AG09319 (cell line): ENCODE measurements around the gene PPP2R1A.
"Not testable (repeated sequence)": the region's sequence is repeated elsewhere in the genome, so short reads cannot be mapped to it uniquely, and the experiment has no call there.

Source experiments
- DNase-seq: peaks from one replicate; pipeline ENCODE4 v3.0.0-alpha.2; 2010; ENCODE audit warnings: low read depth; ENCODE audit errors: extremely low read depth
- CTCF ChIP-seq: IDR thresholded peaks from 2 replicates; pipeline ENCODE4 v1.5.1; 2011; ENCODE audit warnings: low read depth, mild to moderate bottlenecking, inconsistent platforms, low read length, moderate library complexity

PPP2R1A gene

GRCh38 chr19:52191389-52191788 lies 1.5 kb downstream of the PPP2R1A start:
- TF ChIP-seq CTCF = no peak
- DNase-seq = no peak

DNA sequence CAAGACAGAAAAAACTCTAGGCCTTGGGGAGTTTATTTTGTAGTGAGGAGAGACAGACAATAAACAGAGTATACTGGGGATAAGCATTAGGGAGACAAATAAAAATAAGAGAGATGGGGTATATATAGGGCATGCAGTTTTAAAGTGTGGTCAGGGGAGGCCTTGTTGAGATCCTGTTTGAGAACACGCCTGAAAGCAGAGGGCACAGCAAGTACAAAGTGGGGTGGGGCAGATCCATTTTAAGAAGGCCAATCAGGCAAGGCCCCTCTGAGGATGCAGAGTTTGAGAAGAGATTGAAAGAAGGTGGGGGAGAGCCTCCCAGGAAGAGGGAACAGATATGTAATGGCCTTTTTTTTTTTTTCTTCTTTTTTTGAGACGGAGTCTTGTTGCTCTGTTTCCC lies 2.1 kb downstream of the PPP2R1A start:
- TF ChIP-seq CTCF = no peak
- DNase-seq = no peak

DNA sequence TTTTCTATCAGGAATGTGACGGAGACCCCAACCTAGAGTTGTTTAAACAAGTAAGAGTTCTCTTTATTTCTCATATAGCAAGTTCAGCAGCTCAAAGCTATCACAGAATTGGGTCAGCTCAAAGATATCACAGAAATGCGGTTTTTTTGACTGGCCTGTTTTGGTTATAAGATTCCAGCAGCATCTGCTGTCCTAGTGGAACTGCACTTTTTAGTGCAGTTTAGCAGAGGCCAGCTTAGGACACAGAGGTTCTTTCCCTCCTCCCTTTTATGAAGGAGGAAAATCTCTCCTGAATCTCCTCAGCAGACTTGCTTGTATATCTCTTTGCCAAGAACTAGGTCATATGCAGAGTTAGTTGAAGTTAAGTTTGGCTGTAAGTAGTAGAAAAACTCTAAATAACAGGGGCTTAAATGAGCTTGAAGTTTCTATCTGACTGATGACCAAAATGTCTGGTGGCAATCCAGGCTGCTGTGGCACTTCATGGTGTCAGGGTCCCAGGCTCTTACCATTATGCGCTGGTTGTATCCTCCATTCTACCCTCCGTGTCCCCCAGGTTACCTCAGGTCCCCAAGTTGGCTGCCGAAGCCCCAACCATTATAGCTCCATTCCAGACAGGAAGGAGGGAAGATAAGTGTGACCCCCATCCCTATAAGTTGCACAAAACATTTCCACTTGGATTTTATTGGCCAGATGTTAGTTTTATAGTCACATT lies 6.6 kb downstream of the PPP2R1A start:
- no peak for TF ChIP-seq CTCF
- DNase-seq = no peak

- no peak for TF ChIP-seq CTCF
Observed at GRCh38 chr19:52197964-52198363, 8.1 kb downstream of the PPP2R1A start.

DNA sequence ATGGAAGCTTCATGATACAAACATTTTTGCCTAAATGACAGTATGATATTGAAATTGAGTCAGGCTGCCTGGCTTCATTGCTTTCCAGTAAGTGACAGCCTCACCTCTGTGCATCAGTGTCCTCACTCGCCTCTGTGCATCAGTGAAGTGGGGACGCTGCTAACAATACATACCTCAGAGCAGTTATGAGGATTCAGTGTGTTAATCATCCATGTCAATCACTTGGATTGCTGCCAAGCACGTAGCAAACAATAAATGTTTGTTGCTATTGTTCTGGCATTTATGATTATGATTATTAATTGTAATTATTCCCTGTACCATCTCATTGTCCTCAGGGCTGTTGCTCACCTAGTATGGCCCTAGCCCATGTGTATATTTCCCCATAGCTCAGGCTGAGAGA lies 8.8 kb downstream of the PPP2R1A start:
- TF ChIP-seq CTCF = no peak
- no peak for DNase-seq

More at GRCh38 chr19:52197964-52198363, 8.1 kb downstream of the PPP2R1A start:
- DNase-seq = no peak

- DNase-seq = no peak
- TF ChIP-seq CTCF = no peak
Observed at GRCh38 chr19:52200044-52200443, 10.2 kb downstream of the PPP2R1A start.

DNA sequence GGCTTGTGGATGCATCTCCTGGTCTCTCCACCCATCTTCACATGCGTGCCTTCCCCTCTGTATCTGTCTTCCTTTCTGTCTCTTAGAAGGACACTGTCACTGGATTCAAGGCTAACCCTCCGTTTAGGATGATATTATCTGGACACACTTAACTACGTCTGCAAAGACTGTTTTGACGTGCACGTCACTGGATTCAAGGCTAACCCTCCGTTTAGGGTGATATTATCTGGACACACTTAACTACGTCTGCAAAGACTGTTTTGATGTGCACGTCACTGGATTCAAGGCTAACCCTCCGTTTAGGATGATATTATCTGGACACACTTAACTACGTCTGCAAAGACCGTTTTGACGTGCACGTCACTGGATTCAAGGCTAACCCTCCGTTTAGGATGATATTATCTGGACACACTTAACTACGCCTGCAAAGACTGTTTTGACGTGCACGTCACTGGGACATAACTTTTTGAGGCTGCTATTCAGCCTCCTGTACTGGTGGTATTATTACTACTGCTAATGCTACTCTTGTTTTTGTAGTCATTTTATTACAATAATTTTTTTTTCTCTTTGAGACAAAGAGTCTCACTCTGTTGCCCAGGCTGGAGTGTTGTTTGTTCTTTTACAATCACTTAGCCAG lies 11.0 kb downstream of the PPP2R1A start:
- not testable (repeated sequence) for DNase-seq

DNA sequence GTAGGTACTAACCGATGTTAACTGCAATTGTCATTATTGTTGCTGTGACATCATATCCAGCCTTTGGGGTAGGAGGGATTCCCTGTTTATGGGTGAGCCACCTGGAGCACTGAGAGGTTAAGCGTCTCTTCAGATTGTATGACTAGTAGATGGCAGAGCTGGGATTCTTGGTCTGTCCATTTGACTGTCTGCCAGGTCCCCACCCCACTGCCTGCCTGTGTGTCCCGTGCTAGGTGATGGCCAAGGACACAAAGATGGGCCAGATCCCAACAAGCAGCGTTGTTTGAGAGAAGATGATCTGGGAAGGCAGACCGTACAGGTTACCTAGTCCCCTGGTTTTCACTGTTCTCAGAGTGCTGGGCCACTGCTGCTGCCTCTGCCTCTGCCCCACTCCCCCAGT lies 16.6 kb downstream of the PPP2R1A start:
- DNase-seq = no peak

More for the DNA sequence above, 16.6 kb downstream of the PPP2R1A start:
- no peak for TF ChIP-seq CTCF
